Neutrophil (primary cell): ENCODE data around the gene CMKLR1.

Experiments
- H3K27ac ChIP-seq: fragments of 200-600 bp; sonication (generic); 2 replicates; pipeline ENCODE4 v1.5.1; 2016; ENCODE audit warnings: mild to moderate bottlenecking, moderate library complexity
- H3K27me3 ChIP-seq: fragments of 200-600 bp; sonication (generic); 2 replicates; pipeline ENCODE4 v1.6.0; 2016; ENCODE audit warnings: mild to moderate bottlenecking
- H3K36me3 ChIP-seq: fragments of 200-600 bp; sonication (generic); 2 replicates; pipeline ENCODE4 v1.5.1; 2017
- H3K4me1 ChIP-seq, 2 experiments: fragments of 200-600 bp in 1 of 2; sonication (generic) in 1 of 2; 1 replicate in 1 of 2; 2 replicates in 1 of 2; pipeline versions ENCODE4 v1.5.1 to v1.6.1; 2013 to 2016; ENCODE audit warnings: low read depth in 1 of 2, low read length in 1 of 2, mild to moderate bottlenecking in 1 of 2, moderate library complexity in 1 of 2; ENCODE audit not compliant: control insufficient read depth in 1 of 2, insufficient read depth in 1 of 2
- H3K4me3 ChIP-seq, 2 experiments: fragments of 200-600 bp in 1 of 2; sonication (generic) in 1 of 2; 1 replicate in 1 of 2; 2 replicates in 1 of 2; pipeline ENCODE4 v1.5.1; 2013 to 2016; ENCODE audit warnings: low read depth in 1 of 2, low read length in 1 of 2, mild to moderate bottlenecking in 1 of 2, moderate library complexity in 1 of 2
- H3K9me3 ChIP-seq: fragments of 200-600 bp; sonication (generic); 2 replicates; pipeline ENCODE4 v1.5.1; 2016
- CTCF ChIP-seq: fragments of 200-600 bp; sonication (generic); IDR thresholded peaks from 2 replicates; pipeline ENCODE4 v1.5.1; 2016; ENCODE audit warnings: antibody characterized with exemption

The CMKLR1 gene

GRCh38 chr12:108374596-108375320 is 35.6 kb upstream of the CMKLR1 start:
- Histone ChIP-seq H3K27me3 (no peaks in the 10 kb centered on the region), H3K27ac (no peak overlapping the region), H3K4me1 (no peaks in the 10 kb centered on the region), H3K36me3 (no peaks in the 10 kb centered on the region), H3K4me3 (no peak overlapping the region), H3K9me3 (no peaks in the 10 kb centered on the region)
- TF ChIP-seq CTCF, result no peak

GRCh38 chr12:108373111-108373510 is 34.0 kb upstream of the CMKLR1 start:
- Histone ChIP-seq H3K27ac (no peak overlapping the region), H3K4me3 (no peak overlapping the region), H3K9me3 (no peaks in the 10 kb centered on the region), H3K4me1 (no peaks in the 10 kb centered on the region), H3K36me3 (no peaks in the 10 kb centered on the region), H3K27me3 (no peaks in the 10 kb centered on the region)
- TF ChIP-seq CTCF, result no peak

DNA sequence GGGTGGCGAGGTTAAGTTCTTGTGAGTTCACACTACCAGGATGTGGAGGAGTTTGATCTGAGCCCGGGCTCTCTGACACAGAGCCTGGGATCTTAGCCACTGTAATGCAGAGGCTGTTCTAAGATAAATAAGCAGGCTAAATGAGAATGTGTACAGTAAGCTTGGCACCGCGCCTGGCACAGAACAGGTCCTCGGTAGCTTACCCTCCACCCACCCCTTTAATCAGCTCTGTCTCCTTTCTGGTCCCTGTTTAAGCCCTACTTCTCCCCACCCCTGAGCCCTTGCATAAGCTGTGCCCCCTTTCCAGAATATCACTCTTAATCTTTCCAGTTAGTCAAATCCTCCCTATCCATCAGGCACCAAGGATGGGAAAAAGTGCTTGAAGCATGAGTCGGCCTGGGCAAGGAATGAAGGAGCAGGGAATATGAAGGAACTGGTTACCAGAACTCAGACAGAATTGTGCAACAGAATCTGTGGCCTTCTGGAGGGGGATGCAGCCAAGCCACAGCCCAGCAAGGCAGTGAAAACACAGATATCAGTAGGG is 32.8 kb upstream of the CMKLR1 start:
- peaks cover 11% of the 10 kb centered on the region for H3K27me3 ChIP-seq

GRCh38 chr12:108370415-108370814 is 31.3 kb upstream of the CMKLR1 start:
- H3K36me3 ChIP-seq, result no peaks in the 10 kb centered on the region
- H3K9me3 ChIP-seq, result no peaks in the 10 kb centered on the region
- no peak for TF ChIP-seq CTCF
- H3K27ac ChIP-seq, result no peak overlapping the region
- H3K4me1 ChIP-seq, result no peaks in the 10 kb centered on the region
- no peak overlapping the region for H3K4me3 ChIP-seq
- H3K27me3 ChIP-seq, result peaks cover 17% of the 10 kb centered on the region

More for the DNA sequence above, 32.8 kb upstream of the CMKLR1 start:
- Histone ChIP-seq H3K36me3 (no peaks in the 10 kb centered on the region), H3K9me3 (no peaks in the 10 kb centered on the region), H3K4me3 (no peak overlapping the region), H3K4me1 (no peaks in the 10 kb centered on the region), H3K27ac (no peak overlapping the region)
- no peak for TF ChIP-seq CTCF

DNA sequence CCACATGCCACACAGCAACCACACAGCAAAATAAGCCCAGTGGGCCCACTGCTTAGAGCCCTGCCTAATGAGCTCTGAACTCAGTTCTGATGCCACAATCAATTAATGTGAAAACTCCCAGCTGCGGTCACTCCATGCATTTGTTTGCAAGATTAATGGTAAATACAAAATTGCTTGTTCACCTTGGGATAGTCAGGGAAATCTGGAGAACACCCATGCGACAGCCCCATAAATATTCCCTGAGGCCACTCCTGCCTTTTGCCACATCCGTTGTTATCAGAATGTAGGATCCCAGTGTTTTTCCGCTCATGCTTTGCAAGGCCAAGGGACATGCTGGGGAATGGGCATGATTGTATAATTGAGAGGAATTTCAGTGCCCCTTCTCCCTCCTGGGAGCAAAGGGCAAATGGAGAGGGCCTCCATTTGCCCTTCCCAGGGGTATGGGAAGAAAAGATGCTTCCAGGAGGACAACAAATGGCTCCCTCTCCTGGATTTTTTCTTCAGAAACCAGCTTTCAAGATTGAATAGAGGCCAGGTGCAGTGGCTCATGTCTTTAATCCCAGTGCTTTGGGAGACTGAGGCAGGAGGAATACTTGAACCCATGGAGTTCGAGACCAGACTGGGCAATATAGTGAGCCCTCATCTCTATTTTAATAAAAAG is 30.8 kb upstream of the CMKLR1 start:
- no peaks in the 10 kb centered on the region for H3K36me3 ChIP-seq
- H3K27ac ChIP-seq, result no peak overlapping the region
- peaks cover 17% of the 10 kb centered on the region for H3K27me3 ChIP-seq
- no peaks in the 10 kb centered on the region for H3K9me3 ChIP-seq
- TF ChIP-seq CTCF, result no peak
- no peak overlapping the region for H3K4me3 ChIP-seq
- no peaks in the 10 kb centered on the region for H3K4me1 ChIP-seq
